HEK293T (cell line): ENCODE data around the gene TMTC2.

Source experiments
- BHLHE40 ChIP-seq: fragments of 450-650 bp; IDR thresholded peaks from 2 replicates; pipeline ENCODE4 v1.6.1; 2016; ENCODE audit warnings: mild to moderate bottlenecking, moderate library complexity, borderline replicate concordance
- ELF4 ChIP-seq: fragments of 450-650 bp; IDR thresholded peaks from 2 replicates; pipeline ENCODE4 v1.6.1; 2017; ENCODE audit warnings: antibody characterized with exemption
- FOXA1 ChIP-seq: fragments of 450-650 bp; IDR thresholded peaks from 2 replicates; pipeline ENCODE4 v1.6.1; 2016; ENCODE audit warnings: mild to moderate bottlenecking
- FOXK2 ChIP-seq: fragments of 450-650 bp; IDR thresholded peaks from 2 replicates; pipeline ENCODE4 v1.6.1; 2016; ENCODE audit warnings: mild to moderate bottlenecking
- FOXM1 ChIP-seq: fragments of 450-650 bp; IDR thresholded peaks from 2 replicates; pipeline ENCODE4 v1.6.1; 2017; ENCODE audit warnings: mild to moderate bottlenecking, borderline replicate concordance
- HDGF ChIP-seq: fragments of 450-650 bp; IDR thresholded peaks from 2 replicates; pipeline ENCODE4 v1.6.1; 2017; ENCODE audit warnings: antibody characterized with exemption, borderline replicate concordance
- LEF1 ChIP-seq: fragments of 450-650 bp; IDR thresholded peaks from 2 replicates; pipeline ENCODE4 v1.6.1; 2017; ENCODE audit warnings: mild to moderate bottlenecking, borderline replicate concordance
- NFRKB ChIP-seq: fragments of 450-650 bp; IDR thresholded peaks from 2 replicates; pipeline ENCODE4 v1.6.1; 2016; ENCODE audit warnings: mild to moderate bottlenecking, moderate library complexity
- SP1 ChIP-seq: fragments of 450-650 bp; IDR thresholded peaks from 2 replicates; pipeline ENCODE4 v1.6.1; 2017
- TARDBP ChIP-seq: fragments of 450-650 bp; IDR thresholded peaks from 2 replicates; pipeline ENCODE4 v1.6.1; 2016
- ZNF384 ChIP-seq: fragments of 450-650 bp; IDR thresholded peaks from 2 replicates; pipeline ENCODE4 v1.6.1; 2016

GRCh38 chr12:82873951-82874350 is 187.2 kb downstream of the TMTC2 start:
- TF ChIP-seq FOXK2 (no peak), SP1 (no peak), NFRKB (no peak), HDGF (no peak), TARDBP (no peak), BHLHE40 (no peak), LEF1 (no peak), FOXM1 (no peak), ZNF384 (no peak), ELF4 (no peak), FOXA1 (no peak)
